NOMO-1 treated with dmso at 0.1 percent for 144 hours (cell line): Measurements from ENCODE around the gene KRTAP5-6.
"Not testable (repeated sequence)": the region's sequence is repeated elsewhere in the genome, so short reads cannot be mapped to it uniquely, and the experiment has no call there.

ENCODE experiments used
- DNase-seq: peaks from one replicate; lab custom pipeline; 2025; ENCODE audit not compliant: unreplicated experiment; lab: John Stamatoyannopoulos, UW

Gene KRTAP5-6

DNA sequence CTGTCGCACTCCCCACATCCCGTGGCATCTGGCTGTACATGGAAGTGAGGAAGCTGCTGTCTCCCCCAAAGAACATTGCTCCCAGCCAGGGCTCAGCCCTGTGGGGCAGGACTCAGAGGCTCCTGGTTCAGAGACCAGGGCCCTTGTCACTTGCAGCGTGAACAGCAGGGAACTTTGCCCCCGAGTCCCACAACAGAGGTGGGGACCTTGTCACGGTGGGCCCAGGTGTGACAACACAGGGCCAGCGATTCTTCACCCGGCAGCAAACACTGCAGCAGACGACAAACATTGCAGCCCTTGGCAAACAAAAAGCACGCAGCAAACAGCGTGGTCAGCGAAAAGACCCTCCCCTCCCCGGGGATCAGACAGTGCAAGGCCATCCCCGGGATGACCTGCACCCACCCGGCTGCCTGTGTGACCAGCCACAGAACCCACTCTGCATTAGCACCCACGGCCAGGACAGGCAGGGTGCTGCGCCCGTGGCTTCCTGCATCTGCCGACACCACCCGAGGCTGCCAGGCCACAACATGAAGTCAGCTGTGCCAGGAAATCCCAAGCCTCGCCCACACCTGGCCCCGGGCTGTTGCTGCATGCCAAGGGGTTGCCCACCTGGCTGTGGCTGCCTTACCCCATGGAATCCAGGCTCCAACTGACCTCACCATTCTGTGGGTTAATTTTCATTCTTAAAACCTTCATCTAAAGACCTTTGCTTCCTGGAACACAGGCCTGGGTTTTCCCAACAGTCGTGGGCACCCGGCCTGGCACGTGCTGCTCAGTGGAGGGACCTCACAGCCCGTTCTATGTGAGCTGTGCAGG lies 35.3 kb upstream of the KRTAP5-6 start:
- not testable (repeated sequence) for DNase-seq

DNA sequence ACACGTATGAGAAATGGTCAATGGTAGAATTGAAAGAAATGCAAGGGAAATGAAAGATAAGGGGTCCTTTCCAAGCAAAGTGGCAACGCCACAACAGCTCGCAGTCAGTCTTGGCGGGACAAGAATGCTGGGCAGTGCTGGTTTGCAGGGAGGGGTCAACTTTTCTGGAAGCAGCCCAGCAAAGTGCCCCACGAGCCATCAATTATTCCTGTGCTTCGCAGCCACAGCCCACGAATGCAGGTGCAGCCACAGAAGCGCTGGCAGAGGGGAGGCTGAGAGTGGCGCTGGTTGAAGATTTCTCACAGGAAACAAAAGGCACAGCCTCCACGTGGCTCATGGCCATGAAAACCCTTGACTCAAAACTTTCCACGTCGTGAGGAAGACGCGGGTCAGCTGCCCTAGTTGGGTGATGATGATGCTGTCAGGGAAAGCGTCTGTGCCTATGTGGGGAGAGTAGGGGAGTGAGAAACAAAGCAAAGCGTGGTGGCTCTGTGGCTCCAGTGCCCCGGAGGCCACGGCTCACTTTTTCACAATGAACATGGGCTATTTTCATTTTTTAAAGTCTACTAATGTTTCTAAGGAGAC lies 34.2 kb upstream of the KRTAP5-6 start:
- DNase-seq = not testable (repeated sequence)

DNA sequence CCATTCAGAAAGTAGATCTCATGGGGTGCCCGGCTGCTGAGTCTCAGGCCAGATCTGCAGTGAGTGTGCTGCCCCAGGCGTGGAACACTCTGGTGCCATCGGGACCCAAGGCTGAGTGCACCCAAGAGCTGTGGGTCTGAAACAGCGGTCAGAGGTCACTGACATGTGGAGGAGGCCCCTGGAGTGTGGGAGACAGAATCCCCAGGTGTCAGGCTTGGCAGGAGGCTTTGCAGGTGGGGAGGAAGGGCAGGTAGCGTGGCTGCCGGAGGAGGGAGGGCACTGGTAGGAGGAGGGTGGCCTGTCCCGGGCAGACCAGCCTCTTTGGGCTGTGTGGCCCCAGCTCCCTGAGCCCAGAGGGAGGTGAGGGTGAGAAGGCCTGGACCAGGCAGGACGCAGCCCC lies 31.7 kb upstream of the KRTAP5-6 start:
- no peak for DNase-seq

DNA sequence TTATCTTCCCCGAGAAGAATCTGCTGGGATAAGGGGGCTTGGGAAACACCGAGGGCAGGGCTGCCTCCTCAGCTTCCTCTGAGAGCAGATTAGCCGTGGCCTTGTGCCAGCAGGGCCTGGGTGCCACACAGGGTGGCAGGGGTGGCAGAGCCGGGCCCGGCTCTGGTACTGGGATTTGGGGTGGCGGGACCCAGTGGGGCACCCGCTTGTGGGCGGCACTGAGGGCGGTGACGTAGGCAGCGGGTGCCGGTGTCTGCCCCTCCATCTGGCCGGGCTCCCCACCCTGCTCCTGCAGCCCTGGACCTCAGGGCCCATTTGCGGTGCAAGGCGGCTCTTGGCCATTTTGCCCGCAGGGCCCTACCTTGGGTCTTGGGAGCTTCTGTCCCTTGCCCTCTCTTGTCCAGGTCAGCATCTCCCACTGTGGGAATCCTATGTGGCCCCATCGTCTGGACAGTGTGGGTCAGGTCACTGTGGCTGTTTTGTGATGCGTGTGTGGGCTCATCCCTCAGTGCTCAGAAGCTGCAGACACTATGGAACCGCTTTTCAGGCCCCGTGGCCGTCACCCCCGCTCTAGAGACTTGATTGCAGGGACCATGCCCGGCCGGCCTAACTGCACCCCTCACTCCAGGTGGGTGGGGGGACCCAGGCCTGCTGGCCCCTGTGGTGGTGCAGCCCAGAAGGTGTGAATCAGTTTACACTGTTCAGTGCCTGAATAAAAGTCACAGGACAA lies 29.7 kb upstream of the KRTAP5-6 start:
- no peak for DNase-seq

DNA sequence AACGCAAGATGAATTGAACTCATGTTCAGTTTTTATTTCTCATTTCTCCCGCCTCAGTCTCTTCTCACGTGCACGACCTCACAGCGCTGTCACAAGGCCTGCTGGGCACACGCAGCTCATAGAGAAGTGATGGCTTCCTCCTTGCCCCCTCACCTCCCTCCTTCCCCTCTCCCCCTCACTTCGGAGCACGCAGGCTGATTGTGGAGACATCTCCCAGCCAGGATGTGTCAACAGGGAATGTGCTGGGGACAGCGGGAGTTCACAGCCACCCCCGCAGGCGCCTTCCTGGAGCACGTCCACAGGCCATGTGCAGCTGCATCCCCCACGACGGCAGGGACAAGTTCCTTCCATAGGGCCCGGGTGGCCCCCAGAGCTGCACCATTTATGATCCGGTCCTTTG lies 29.1 kb upstream of the KRTAP5-6 start:
- no peak for DNase-seq

DNA sequence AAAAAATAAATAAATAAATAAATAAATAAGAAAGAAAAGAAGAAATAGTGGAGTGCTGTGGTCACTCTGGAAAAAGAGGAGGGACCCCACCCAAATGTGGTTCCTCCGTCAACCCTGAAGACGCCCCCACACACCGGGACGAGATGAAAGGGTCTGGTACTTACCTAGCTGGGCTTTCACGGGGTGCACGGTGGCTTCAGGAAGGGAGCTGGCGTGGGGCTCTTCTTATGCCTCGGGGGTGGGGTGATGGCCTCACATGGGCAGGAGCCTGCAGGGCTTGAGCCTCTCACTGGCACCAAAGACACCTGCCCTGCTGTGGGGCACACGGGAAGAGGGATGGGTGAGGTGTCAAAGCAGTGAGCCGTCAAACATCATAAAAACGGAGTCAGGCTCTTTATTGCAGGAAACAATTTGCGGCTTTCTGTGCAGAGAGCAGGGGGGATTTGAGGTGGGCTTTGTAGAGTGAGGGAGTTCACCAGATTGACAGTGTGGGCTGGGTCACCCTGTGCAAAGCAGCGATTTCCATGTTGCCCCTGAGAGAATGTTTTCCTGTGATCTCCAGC lies 28.0 kb upstream of the KRTAP5-6 start:
- DNase-seq = no peak

DNA sequence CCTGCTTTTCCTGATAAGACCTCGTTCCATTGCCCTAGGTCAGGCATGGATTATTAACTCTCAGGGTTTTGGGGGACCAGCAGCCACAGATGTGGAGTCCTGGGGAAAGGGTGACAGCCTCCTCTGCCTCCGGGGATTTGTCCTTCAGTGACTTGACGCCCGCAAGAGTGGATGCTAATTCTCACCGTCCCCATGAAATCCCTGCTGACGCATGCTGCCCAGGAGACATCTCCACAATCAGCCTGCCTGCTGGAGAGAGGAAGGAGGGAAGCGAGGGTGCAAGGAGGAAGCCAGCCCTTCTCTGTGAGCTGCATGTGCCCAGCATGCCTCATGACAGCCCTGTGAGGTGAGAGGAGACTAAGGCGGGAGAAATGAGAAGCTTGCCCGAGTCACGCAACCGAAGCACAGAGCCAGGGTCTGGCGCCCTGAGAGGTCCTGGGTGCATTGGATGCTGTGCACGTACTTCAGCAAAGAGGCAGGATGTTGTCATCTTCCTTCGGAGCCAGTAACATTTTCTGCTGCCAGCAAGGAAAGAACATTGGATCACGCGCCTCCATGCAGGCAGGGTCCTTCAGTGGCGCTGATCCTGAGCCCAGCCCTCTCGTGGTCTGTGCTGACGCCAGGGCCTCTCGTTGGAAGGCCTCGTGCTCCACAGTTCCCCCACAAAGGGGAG lies 27.3 kb upstream of the KRTAP5-6 start:
- DNase-seq = no peak

DNA sequence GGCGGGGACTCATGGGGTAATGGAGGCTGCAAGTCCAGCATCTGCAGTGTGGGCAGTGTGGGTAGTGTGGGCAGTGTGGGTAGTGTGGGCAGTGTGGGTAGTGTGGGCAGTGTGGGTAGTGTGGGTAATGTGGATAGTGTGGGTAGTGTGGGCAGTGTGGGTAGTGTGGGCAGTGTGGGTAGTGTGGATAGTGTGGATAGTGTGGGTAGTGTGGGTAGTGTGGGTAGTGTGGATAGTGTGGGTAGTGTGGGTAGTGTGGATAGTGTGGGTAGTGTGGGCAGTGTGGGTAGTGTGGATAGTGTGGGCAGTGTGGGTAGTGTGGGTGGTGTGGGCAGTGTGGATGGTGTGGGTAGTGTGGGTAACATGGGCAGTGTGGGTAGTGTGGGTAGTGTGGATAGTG lies 26.5 kb upstream of the KRTAP5-6 start:
- not testable (repeated sequence) for DNase-seq

DNA sequence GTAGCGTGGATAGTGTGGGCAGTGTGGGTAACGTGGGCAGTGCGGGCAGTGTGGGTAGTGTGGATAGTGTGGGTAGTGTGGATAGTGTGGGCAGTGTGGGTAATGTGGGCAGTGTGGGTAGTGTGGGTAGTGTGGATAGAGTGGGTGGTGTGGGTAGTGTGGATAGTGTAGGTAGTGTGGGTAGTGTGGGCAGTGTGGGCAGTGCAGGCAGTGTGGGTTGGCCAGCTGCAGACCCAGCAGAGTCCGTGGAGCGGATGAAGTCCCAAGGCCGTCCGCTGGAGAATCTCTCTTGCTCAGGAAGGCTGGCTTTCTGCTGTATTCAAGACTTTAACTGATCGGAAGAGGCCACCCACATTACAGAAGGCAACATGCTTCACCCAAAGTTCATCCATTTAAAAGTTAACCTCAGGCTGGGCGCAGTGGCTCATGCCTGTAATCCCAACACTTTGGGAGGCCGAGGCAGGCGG lies 26.1 kb upstream of the KRTAP5-6 start:
- no peak for DNase-seq

DNA sequence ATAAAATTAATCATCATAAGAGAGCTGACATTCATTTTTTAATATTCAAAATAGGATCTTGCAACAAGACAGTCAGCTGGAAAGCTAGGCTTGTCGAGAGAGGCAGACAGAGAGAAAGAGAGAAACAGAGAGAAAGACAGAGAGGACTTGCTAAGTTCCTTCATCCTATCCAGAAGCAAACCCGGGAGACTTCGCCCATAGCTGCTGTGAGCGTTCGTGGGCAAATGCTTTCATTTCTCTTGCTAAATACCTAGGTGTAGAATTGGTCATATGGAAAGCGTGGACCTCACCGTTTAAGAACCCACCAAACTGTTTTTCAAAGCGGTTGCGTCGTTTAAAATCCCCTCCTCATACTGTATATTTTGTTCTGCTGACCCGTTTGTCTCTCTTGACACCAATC lies 25.3 kb upstream of the KRTAP5-6 start:
- no peak for DNase-seq

DNA sequence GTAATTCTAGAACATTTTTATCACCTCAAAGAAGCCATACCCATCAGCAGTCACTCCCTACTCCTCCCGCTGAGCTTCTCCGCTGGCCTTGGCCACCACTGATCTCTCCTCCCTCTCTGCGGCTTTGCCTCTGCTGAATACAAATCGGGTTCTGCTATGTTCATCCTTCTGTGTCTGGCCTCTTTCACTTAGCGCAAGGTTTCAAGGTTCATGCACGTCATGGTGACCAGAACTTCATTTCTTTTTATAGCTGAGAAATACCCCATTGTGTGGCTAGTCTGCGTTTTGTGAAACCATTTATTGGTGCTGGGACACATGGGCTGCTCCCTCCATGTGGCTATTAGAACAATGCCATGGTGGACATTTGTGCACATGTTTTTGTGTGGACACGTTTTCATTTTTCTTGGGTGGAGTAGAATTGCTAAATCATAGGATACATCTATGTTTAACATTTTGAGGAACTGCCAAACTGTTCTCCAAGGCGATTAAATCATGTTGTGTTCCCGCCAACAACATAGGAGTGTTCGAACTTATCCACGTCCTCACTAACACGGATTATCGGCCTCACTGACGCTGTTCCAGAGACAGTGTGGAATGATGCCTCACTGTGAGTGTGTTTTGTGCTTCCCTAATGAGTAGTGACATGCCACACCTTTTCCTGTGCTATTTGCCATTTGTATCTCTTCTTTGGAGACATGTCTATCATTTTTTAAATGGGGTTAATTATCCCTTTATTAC lies 24.2 kb upstream of the KRTAP5-6 start:
- no peak for DNase-seq

DNA sequence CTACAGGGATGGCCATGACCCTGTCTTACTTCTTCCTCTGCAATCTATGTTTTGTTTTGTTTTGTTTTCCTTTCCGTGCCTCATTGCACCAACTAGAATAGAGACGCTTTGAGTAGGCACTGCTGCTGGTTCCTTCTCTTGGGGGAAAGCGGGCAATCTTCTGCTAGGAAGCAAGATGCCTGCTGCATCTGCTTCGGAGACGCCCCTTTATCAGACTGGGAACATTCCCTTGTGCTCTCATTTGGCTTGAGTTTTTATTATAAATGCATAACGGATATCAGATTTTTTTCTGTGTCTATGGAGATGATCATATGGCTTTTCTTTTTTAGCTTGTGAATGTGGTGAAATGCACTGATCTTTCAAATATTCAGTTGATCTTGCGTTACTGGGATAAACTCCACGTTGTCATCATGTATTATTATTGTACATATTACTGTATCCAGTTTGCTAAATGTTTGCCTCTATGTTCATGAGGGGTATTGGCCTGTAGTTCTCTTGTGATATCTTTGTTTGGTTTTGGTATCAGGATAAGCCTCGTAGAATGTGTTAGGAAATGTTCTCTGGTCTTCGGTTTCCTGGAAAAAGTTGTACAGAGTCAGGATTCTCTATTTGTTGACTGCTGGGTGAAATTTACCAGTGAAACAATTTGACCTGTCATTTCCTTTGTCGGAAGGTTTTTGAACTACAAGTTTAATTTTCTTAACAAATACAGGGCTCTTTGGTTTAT lies 23.4 kb upstream of the KRTAP5-6 start:
- DNase-seq = no peak

DNA sequence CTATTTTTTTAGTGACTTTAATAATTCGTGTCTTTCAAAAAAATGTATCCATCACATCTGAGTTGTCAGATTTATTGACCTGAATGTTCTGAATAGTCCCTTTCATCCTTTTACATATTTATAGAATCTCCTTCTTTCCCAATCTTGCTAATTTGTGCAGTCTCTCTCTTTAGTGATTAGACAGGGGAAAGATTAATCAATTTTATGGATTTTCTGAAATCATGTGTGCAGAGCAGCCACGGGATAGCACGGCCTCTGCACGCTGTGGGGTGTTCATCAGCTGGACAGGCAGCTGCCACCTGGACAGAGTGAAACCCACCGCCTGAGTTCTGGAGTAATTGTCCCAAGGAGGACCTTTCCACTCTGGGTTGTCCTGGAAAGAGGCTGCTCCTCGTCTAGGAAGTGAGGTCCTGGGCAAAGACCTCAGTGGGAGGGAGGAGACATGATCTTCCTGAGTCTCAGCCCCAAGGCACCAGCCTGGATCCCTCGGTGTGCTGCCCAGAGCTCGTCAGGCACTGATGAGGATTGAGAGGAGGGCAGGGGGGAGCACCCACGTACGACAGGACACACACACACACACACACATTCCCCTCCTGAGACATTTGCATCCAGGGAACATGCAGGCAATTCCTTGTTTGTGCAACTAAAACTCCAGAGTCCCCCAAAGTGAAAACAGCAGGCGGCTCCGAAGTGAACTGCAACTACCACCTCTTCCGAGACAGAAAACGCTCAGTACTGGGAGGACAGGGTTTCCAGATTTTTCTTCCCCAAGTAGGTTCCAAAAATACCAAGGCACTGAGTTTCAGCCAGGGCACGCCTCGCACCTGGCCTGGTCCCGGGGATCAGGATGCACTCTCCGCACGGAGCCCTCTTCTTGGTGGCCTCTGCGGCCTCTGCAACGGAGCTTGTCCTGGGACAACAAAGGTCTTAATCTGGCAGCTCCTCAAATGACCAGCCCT lies 22.5 kb upstream of the KRTAP5-6 start:
- no peak for DNase-seq

DNA sequence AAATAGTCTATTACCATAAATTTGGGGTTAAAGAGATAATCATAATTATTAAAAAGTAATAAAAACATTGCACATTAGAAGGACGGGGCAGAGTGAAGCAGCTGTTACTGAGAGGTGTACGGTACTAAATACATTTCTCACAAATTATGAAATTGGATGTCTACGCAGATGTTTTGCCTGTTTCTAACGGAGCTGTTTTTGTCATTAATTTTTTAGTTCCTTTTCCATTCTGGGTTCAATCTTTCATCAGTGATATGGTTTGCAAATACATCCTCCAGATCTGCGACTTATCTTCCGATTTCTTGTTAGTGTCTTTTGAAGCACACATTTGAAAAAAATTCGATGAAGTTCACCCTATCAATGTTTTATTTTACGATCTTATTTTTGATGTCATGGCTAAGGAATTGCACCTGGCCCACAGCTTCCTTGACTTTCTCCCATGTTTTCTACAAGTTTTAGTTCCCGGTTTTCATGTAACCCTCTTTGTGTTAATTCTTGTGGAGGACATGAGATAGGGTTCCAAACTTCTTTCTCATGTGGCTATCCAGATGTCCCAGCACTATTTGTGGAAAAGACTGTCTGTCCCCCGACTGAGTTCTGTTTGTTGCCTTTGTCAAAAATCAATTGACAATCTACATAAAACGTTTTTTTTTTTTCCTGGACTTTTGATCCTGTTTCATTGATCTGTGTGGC lies 21.3 kb upstream of the KRTAP5-6 start:
- DNase-seq = no peak

DNA sequence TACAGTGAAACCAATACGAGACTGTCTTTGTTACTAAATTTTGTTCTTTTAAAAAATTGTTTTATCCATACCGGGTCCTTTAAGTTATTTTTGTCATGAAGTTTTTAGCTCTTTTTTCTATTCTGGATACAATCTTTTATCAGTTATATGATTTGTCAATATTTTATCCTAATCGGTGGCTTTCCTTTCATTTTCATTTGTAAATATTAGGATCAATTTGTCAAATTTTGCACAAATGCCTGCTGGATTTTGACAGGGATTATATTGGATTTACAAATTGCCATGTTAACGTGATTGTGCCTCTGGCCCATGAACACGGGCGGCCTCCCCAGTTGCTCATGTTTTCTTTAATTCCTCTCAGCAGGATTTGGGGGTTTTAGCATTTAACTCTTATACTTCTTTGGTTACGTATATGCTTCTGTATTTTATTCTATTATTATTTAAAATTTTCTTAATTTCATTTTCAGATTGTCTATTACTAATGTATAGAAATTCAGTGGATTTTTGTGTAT lies 20.7 kb upstream of the KRTAP5-6 start:
- DNase-seq = no peak

DNA sequence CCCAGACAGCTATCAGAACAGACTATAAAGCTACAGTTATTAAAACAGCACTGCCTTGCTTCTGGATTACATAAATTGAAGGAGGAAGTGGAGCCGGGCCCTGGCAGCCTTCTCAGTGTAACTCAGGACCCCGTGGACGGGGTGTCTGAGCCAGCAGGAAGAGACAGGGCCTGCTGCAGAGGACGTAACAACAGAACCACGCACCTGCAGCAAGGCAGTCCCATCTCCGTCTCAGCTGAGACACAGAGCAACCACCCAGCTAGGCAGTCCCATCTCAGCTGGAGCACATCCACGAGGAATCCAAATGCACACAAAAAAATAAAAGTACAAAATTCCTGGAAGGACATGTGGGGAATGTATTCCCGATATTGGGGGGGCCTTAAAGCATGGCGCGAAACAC lies 17.1 kb upstream of the KRTAP5-6 start:
- DNase-seq = no peak

DNA sequence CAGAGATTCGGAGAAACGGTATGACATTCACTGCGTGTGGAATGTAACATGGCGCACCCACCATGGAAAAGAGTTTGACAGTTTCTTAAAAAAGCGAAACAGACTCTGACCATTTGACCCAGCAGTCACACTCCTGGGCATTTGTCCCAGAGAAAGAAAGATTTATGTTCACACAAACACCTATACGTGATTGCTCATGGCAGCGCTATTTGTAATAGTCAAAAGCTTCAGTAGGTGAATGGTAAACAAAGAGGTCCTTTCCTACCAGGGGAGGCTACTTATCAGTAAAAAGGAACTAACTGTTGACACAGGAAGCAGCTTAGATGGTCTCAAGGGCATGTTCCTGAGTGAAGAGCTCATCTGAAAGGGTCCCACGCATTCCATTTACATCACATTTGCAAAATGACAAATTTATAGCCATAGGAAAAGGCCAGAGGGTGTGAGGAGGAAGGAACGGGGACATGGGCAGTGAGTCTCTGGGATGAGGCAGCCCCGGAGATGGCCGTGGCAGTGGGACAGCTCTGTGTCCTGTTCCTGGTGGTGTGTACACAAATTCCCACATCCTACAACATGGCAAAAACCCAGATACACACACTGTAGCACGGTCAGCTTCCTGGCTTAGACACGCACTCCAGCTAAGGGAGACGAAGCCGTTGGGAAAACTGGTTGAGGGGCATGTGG lies 14.6 kb upstream of the KRTAP5-6 start:
- no peak for DNase-seq
